ENCODE data around the gene ARHGEF28.

ARHGEF28 gene

GRCh38 chr5:73908395-73908794 is 282.4 kb downstream of the ARHGEF28 start:
- TF ChIP-seq TOX (CRISPR knock-in tag; IDR thresholded peaks at IDR 0.05; ENCODE audit: borderline replicate concordance) (no peak), TCF4 (CRISPR knock-in tag; IDR thresholded peaks at IDR 0.05; ENCODE audit: borderline replicate concordance) (peak; percentile 27), ISL1 (CRISPR knock-in tag; IDR thresholded peaks at IDR 0.05) (peak; percentile 58), SNAI2 (CRISPR knock-in tag; IDR thresholded peaks at IDR 0.05) (no peak), ZNF70 (CRISPR knock-in tag; IDR thresholded peaks at IDR 0.05) (no peak), ZC3H10 (CRISPR knock-in tag; IDR thresholded peaks at IDR 0.05) (no peak), TSHZ2 (CRISPR knock-in tag; IDR thresholded peaks at IDR 0.05) (no peak)
- ATAC-seq, result no peak; the same call in 2 of the 3 replicates

DNA sequence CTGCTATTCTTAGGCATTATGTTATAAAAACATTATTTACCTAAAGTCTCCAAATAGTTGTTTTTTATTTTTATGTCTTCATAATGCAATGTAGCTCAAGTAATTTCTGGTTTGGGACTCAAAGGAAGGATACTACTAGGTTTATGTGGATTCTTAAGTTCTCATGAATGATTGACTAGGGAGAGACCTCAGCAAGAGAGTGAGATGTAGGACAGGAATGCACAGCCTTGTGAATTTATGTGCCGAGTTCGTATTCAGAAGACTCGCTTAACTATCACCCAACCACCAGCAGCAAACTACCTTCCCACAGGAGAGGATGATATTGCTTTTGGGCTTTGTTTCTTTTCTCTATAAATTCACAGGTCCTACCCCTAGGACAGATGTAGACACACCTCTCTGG is 282.9 kb downstream of the ARHGEF28 start:
- TF ChIP-seq POU6F1 (CRISPR knock-in tag; IDR thresholded peaks at IDR 0.05; ENCODE audit: borderline replicate concordance, low read depth) (no peak), ZFP3 (CRISPR knock-in tag; IDR thresholded peaks at IDR 0.05) (no peak), ZNF8 (CRISPR knock-in tag; IDR thresholded peaks at IDR 0.05) (no peak), GLIS3 (CRISPR knock-in tag; IDR thresholded peaks at IDR 0.05) (no peak)
- no peak for ATAC-seq

DNA sequence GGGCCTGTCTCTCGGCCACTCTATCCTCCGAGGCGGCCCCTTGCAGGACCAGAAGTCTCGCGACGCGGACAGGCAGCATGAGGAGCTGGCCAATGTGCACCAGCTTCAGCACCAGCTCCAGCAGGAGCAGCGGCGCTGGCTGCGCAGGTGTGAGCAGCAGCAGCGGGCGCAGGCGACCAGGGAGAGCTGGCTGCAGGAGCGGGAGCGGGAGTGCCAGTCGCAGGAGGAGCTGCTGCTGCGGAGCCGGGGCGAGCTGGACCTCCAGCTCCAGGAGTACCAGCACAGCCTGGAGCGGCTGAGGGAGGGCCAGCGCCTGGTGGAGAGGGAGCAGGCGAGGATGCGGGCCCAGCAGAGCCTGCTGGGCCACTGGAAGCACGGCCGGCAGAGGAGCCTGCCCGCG is 283.5 kb downstream of the ARHGEF28 start:
- no peak for ATAC-seq
- TF ChIP-seq RARB (CRISPR knock-in tag; IDR thresholded peaks at IDR 0.05) (no peak), CSRNP3 (CRISPR knock-in tag; IDR thresholded peaks at IDR 0.05) (no peak), ZNF8 (CRISPR knock-in tag; IDR thresholded peaks at IDR 0.05) (no peak), GLIS3 (CRISPR knock-in tag; IDR thresholded peaks at IDR 0.05) (no peak), ESRRG (CRISPR knock-in tag; IDR thresholded peaks at IDR 0.05) (no peak), CSDC2 (CRISPR knock-in tag; IDR thresholded peaks at IDR 0.05) (no peak), ZFP3 (CRISPR knock-in tag; IDR thresholded peaks at IDR 0.05) (no peak), ARNTL (CRISPR knock-in tag; IDR thresholded peaks at IDR 0.05; ENCODE audit: borderline replicate concordance, low read depth) (no peak), BACH2 (CRISPR knock-in tag; IDR thresholded peaks at IDR 0.05; ENCODE audit: borderline replicate concordance) (no peak), TSHZ2 (CRISPR knock-in tag; IDR thresholded peaks at IDR 0.05) (no peak), PPARA (CRISPR knock-in tag; IDR thresholded peaks at IDR 0.05; ENCODE audit: borderline replicate concordance) (no peak), POU6F1 (CRISPR knock-in tag; IDR thresholded peaks at IDR 0.05; ENCODE audit: borderline replicate concordance, low read depth) (no peak), TCF4 (CRISPR knock-in tag; IDR thresholded peaks at IDR 0.05; ENCODE audit: borderline replicate concordance) (no peak), ISL1 (CRISPR knock-in tag; IDR thresholded peaks at IDR 0.05) (no peak), TOX (CRISPR knock-in tag; IDR thresholded peaks at IDR 0.05; ENCODE audit: borderline replicate concordance) (no peak)
- TF ChIP-seq, protein P1, sequence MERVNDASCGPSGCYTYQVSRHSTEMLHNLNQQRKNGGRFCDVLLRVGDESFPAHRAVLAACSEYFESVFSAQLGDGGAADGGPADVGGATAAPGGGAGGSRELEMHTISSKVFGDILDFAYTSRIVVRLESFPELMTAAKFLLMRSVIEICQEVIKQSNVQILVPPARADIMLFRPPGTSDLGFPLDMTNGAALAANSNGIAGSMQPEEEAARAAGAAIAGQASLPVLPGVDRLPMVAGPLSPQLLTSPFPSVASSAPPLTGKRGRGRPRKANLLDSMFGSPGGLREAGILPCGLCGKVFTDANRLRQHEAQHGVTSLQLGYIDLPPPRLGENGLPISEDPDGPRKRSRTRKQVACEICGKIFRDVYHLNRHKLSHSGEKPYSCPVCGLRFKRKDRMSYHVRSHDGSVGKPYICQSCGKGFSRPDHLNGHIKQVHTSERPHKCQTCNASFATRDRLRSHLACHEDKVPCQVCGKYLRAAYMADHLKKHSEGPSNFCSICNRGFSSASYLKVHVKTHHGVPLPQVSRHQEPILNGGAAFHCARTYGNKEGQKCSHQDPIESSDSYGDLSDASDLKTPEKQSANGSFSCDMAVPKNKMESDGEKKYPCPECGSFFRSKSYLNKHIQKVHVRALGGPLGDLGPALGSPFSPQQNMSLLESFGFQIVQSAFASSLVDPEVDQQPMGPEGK (CRISPR knock-in tag; IDR thresholded peaks at IDR 0.05; ENCODE audit: borderline replicate concordance), result no peak
